WI38 (cell line): ENCODE data around the gene SKIC2.

Experiments used
- H3K4me3 ChIP-seq: 2 replicates; pipeline ENCODE4 v1.5.1; 2011; ENCODE audit warnings: low read depth, mild to moderate bottlenecking, control low read depth, low read length
- CTCF ChIP-seq: IDR thresholded peaks from 2 replicates; pipeline ENCODE4 v1.5.1; 2012; ENCODE audit warnings: low read depth, mild to moderate bottlenecking, control low read depth, low read length

SKIC2 gene

DNA sequence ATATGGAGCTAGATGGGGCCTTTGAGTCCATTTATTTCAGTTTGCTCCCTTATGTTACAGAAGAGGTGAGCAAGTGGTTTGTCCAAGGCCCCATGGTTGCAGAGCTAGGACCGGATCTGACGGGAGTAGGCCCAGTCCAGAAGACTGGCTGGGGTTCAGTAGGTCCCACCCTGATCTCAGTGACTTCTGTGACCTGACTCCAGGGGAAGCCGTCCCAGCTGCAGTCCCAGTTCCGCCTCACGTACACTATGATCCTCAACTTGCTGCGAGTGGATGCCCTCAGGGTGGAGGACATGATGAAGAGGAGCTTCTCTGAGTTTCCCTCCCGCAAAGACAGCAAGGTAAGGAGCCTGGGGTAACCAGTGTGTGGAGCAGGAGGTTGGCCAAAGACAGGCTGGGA is 7.5 kb downstream of the SKIC2 start:
- TF ChIP-seq CTCF, result no peak
- H3K4me3 ChIP-seq, result no peak overlapping the region

GRCh38 chr6:31966997-31967925 is 8.3 kb downstream of the SKIC2 start:
- TF ChIP-seq CTCF, result no peak
- H3K4me3 ChIP-seq, result no peak overlapping the region

DNA sequence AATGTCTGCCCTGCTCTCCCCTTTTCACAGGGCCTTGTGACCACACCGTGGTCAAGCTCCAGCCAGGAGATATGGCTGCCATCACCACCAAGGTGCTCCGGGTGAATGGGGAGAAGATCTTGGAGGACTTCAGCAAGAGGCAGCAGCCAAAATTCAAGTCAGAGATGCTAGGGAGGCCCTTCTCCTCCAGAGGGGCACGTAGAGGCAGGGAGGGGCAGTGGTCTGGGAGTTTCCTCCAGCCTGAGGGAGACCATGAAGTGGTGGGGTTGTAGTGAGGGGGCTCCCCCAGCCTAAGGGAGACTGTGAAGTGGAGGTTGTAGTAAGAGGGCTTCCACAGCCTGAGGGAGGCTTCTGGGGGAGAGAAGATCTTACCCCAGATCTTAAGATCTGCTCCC is 8.9 kb downstream of the SKIC2 start:
- no peak overlapping the region for H3K4me3 ChIP-seq
- no peak for TF ChIP-seq CTCF

GRCh38 chr6:31968326-31968725 is 9.4 kb downstream of the SKIC2 start:
- no peak overlapping the region for H3K4me3 ChIP-seq
- no peak for TF ChIP-seq CTCF

- TF ChIP-seq CTCF, result no peak
- H3K4me3 ChIP-seq, result no peak overlapping the region
These were observed 10.1 kb downstream of the SKIC2 start for GRCh38 chr6:31968791-31969711.

GRCh38 chr6:31969712-31970603 is 11.0 kb downstream of the SKIC2 start:
- no peak for TF ChIP-seq CTCF
- H3K4me3 ChIP-seq, result no peak overlapping the region
